HG02884 (cell line): Measurements from ENCODE around the gene ECD.
"Not testable (repeated sequence)": the region's sequence is repeated elsewhere in the genome, so short reads cannot be mapped to it uniquely, and the experiment has no call there.

Experiments
- ATAC-seq: cut with Tn5 transposase; IDR thresholded peaks from one replicate; pipeline ENCODE4 v1.9.1; 2021; ENCODE audit warnings: mild to moderate bottlenecking, moderate library complexity; ENCODE audit not compliant: unreplicated experiment

ECD gene

DNA sequence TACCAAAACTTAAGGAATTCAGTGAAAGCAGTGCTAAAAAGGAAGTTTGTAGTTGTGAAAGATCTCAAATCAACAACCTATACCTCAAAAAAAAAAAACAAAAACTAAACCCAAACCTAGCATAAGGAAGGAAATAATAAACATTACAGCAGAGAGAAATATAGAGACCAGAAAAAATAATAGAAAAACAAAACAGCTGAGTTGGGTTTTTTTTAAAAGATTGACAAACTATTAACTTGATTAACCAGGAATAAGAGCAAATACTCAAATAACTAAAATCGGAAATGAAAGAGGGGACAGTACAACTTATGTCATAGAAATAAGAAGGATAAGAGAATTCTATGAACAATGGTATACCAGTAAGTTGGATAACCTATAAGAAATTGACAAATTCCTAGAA, 6.7 kb downstream of the ECD start:
- ATAC-seq, result no peak

DNA sequence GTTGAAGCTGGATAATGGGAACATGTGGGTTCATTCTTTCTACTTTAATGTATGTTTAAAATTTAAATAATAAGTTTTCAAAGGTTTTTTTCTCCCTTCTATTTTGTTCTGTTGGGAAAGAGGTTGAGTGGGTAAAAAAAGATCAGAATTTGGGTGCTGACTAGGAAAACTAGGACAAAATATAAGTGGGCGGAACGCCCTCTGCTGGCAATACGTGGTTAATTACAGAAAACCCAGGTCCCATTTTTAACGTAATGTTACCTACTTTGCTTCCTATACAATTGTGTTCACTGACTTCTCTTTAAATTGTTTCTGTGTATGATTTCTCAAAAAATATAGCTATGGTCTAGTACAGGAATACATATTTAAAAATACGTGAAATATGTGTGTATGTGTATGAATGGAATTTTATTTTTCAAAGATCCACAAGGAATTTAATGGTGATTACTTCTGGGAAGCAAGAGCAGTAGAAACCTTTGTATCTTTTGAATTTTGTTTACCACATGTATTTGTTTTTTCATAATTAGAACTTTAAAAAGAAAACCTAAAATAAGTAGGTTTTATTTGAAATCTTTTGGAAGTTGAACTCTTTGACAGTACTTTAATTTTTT, 8.7 kb downstream of the ECD start:
- no peak for ATAC-seq

DNA sequence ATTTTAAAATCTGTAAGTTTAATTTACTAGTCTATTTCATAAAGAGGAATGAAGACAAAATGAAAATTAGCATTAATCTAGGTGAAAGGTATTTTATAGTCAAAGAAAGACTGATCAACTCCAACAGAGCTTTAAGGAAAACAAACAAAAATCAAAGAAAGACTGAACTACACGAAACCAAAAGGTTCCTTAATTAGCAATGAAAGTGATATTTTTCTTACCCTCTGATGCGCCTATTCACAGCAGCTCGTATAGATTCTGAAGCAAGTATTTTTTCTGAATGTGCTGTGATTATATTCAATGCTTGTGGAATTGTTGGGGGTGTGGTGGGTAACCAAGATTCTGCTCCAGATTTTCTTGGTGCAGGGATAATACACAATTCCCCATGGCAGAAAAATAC, 11.8 kb downstream of the ECD start:
- ATAC-seq, result no peak

DNA sequence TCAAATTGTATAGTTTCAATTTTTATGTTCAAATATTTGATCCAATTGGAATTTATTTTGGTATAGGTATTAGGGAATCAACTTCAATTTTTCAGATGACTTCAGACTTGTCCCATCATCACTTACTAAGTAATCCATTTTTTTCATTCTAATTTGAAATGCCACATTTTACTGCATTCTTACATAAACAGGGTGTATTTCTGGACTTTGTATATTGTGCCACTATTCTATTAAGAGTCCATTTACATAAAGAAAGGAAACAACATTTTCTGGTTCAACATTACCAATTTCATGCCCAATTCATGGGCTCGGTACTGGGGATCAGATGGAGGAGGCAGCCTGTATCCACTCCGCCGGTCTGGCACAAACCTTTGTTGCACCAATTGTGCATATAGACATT, 15.8 kb downstream of the ECD start:
- ATAC-seq, result no peak

DNA sequence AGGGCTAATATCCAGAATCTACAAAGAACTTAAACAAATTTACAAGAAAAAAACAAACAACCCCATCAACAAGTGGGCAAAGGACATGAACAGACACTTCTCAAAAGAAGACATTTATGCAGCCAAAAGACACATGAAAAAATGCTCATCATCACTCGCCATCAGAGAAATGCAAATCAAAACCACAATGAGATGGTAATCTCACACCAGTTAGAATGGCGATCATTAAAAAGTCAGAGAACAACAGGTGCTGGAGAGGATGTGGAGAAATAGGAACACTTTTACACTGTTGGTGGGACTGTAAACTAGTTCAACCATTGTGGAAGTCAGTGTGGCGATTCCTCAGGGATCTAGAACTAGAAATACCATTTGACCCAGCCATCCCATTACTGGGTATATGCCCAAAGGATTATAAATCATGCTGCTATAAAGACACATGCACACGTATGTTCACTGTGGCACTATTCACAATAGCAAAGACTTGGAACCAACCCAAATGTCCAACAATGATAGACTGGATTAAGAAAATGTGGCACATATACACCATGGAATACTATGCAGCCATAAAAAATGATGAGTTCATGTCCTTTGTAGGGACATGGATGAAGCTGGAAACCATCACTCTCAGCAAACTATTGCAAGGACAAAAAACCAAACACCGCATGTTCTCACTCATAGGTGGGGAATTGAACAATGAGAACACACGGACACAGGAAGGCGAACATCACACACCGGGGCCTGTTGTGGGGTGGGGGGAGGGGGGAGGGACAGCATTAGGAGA, 17.0 kb downstream of the ECD start:
- ATAC-seq, result not testable (repeated sequence)

DNA sequence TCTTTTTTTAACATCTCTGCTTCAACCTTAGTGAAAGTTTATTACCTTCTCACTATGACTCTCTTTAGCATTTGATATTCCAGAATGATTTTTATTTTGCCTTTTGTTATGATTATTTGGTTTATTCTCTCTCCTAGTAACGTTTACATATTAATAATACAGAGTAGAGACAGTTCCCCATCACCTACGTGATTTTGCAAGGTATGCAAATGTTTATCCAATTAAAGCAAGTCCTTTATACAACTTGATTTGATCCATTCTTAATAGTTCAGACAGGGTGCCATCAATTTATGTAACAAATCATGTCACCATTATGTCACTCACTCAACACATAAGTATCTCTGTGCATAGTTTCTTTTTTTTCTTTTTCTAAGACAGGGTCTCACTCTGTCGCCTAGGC, 26.2 kb downstream of the ECD start:
- ATAC-seq, result no peak

DNA sequence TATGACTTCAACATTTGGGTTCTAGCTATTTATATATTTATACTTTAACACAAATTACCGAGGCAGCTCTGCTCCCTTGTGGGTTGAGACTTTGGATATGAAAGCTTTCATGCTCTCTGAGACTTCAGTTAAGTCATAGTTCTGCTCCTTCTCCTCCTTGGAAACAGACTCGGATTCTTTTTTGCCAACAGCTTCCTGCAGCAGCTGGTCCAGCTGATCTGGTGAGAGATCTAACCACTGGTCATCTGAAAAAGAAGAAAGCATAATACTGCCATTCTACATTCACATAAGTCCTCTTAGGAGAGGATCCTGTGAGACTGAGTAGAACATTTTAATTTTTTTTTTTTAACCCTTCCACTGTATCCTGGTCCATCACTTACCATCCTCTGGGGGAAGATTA, 28.6 kb downstream of the ECD start:
- no peak for ATAC-seq

DNA sequence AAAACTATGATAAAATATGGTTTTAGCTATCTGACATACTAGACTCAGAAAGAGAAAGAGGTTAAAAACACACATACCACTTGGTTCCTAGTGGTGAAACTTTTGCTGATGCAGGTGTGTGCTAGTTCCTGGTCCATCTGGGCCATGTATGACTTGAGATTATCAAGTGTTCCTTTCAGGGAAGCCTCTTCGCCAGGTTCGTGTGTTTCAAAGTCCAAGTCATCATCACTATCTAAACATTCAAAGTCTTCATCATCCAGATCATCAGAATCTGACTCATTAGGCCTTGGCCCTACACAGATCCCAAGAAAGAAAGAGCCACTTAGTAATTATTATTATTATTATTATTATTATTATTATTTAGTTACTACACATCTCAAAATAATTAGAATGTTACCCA, 31.2 kb downstream of the ECD start:
- ATAC-seq, result no peak

DNA sequence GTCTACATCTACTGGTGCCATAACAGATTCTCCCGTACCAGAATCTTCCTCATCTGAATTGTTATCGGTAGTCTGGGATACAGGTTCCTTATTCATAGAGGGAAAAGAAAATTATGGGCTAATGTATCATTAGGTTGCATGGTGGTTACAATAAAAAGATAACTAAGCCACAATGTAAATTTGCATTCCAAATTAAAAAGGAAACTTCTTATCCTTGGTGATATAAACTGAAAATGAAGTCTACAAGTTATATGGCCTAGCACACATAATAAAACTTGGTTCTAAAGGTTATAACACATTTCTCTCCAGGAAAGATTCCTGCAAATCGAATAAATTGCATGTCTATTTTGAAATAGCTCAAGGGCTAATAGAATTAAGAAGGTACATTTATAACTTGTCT, 33.1 kb downstream of the ECD start:
- ATAC-seq, result no peak

DNA sequence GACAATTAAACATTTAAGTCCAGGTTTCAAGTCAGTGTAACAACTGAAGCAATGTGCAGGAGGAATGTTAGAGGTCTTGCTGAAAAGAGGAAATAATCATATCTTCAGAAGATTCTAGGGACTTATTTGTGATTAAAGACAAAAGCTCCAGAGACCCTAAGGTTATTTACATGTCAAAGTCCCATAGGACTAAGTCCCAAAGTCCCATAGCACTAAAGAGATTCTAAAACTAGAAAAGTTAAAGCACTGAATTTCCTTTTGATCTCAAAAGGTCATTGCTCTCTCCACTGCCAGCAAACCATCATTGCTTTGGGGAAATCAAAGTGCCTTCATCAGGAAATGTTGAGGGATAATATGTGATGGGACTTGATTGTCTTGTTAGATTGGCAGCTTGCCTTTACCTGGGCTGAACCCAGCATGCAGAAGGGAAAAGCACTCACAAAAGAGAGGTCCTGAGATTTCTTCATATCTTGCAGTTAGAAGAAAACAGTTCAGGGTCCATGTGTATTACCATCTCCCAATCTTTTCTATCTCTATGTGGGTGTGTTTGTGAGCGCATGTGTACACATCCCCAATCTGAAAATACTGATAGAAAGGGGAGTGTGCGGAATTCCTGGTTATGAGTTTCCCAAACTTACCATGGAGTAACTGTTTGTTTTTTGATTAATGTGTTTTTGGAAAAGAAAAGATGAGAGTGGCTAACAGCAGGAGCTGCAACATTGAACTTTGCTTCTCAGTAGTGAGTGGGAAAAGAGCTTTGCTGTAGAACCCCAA, 35.7 kb downstream of the ECD start:
- no peak for ATAC-seq

DNA sequence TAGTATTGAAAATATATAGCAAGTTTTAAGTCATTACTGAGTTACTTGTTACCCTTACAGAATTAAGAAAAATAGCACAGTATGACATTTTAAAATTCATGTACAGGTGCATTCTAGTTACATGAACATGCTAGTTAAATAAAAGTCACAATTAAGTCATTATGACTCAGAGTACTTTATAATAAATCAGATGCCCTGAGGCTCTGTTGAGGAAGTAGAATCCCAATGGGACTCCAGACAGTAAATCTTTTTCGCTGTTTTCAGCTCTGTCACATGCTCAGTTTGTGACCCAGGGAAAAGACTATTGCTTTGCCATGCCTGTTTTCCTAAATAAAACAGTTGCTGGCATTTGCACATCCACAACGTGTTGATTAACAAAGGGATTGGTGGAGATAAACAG, 36.5 kb downstream of the ECD start:
- ATAC-seq, result no peak

DNA sequence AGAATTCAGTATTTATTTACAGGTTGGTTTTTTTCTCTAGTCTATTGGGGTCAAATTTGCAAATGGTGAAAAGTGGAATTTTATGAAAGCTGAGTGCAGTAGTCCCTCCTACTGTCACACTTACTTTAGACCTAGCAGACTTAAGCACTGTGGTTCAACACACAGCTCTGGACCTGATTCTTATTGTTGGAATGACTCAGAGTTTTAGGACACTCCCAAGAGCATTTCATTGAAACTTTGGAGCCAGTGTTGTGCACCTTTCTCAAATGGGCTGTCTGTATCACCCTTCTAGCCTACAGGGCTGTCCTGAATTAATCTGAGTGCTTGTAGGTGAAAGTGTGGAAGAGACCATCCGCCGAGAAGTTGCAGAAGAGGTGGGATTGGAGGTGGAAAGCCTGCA, 41.5 kb downstream of the ECD start:
- no peak for ATAC-seq

DNA sequence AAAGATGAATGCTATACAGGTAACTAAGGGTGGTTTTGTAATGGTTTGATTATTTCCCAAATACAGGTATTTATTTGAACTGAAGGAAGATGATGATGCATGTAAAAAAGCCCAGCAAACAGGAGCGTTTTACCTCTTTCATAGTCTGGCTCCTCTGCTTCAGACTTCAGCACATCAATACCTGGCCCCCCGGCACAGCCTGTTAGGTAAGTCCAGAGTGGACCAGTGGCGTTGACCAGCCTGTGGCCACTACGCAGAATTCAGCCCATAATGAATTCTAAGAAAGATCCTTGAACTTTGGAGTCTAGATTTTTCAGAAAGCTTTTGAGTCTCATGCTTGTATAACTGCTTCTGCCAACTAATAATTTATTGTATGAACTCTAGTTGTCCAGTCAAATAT, 47.9 kb downstream of the ECD start:
- ATAC-seq, result no peak

DNA sequence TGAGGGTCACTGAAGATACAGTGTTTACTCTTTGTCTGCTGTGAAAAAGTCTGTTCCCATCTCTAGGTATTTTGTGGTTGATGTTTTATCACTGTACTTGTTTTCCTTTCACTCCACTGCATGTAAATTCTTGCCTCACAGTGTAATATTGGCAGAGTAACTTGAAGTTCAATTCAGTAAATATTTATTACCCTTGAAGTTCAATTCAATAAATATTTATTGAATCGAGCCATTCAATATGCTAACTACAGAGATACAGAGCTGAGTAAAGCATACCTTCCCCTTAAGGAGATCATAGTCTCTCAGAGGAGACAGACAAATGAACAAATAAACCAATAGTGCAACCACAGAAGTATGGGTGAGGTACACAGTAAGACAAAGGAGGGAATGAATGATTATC, 48.4 kb downstream of the ECD start:
- ATAC-seq, result no peak

DNA sequence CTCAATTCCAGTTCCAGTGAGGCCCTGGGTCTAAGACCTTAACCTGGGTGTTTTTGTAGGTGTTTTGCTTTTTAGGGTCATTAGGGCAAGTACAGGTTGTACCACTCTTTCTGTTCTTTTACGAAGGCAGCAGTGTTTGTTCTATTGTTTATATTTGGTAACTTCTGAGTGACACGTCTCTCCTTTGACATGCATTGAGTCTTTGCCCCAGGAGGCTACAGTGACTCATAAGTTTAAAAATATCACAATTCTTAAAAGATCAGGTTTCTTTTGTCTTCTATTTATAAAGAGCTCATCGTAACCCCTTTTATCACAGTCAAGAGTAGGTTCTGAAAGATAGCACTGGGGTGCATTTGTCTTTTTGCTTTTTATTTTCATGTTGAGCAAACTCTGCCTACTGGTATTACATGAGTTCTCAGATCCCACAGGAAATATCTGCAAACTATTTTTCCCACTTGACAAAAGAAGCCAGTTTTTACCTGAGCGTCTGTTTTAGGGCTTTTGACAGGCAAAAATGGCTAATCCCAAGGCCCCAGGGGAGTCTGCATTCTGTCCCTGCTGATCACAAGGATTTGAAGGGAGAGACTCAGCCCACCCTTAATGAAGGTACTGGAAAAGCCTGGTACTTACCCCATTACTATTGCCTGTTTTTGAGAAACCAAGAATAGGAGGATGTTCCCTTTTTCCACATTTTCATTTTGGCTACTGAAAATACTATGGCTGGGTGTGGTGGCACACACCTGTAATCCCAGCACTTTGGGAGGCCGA, 49.6 kb downstream of the ECD start:
- ATAC-seq, result peak; percentile 72

DNA sequence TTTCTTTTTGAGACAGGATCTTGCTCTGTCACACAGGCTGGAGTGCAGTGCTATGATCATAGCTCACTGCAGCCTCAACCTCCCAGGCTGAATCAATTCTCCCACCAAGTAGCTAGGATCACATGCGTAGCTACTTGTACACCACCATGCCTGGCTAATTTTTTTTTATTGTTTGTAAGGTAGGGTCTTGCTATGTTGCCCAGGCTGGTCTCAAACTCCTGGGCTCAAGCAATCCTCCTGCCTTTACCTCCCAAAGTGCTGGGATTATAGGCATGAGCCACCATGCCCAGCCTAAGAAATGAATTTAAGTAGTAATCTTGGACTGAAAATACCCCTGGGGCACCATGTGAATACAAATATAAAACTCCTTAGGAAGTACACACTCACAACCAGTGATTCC, 51.8 kb downstream of the ECD start:
- ATAC-seq, result no peak

DNA sequence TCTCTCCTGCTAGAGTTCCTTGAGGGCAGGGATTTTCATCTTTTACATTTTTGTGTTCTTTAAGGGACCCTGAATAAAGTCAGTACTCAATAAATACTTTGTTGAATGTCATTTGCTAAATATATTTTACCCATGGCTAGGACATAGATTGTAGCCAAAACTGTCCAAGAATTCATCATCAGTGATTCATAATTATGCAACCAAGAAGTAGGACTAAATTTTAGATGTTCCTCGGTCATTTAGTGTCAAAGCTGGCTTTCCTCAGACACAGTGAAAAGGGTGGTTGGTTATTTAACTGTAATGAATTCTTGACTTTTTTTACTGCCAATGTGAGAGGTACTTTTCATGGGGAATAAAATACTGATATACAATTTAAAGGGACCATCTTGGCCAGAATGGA, 54.3 kb downstream of the ECD start:
- no peak for ATAC-seq

DNA sequence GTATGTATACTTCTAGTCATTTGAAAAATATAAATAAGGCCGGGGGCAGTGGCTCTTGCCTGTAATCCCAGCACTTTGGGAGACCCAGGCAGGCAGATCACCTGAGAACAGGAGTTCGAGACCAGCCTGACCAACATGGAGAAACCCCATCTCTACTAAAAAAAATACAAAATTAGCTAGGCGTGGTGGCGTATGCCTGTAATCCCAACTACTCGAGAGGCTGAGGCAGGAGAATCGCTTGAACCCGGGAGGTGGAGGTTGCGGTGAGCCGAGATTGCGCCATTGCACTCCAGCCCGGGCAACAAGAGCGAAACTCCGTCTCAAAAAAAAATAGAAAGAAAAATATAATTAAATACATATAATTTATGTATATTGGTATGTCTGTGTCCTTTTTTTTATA, 55.8 kb downstream of the ECD start:
- ATAC-seq, result not testable (repeated sequence)

DNA sequence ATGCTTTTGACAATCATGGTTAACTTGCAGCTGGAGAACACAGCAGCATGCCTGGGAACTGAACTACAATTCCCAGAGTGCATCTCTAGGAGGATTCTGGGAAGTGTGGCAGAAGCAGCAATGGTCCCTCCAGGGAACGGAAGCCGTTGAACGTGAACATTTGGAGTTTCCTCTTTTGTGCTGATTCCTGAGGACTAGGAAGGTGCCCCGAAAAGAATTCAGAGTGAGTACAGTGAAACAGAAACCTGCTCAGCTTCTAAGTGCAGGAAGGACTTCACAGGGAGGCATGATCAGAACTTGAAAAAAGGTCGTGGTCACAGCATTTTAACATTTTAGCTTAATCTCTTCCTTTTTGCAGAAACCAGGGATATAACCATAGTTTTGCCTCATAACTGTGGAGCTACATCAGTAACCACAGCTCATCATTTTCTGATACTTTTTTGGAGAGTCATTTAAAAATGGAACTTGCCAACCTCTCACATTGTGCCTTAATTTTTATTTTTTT, 57.4 kb downstream of the ECD start, which contains the start of gene NUDT13:
Gene NUDT13 (plus strand): TSS at position 111 of the 505 bp plus-strand sequence. CDS start 3,911 bp downstream, outside the sequence.
- ATAC-seq, result no peak

DNA sequence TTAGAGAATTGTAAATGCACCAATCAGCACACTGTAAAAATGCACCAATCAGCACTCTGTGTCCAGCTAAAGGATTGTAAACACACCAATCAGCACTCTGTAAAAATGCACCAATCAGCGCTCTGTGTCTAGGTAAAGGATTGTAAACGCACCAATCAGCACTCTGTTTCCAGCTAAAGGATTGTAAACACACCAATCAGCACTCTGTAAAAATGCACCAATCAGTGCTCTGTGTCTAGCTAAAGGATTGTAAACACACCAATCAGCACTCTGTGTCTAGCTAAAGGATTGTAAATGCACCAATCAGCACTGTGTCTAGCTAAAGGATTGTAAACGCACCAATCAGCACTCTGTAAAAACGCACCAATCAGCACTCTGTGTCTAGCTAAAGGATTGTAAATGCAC, 58.6 kb downstream of the ECD start:
- not testable (repeated sequence) for ATAC-seq

DNA sequence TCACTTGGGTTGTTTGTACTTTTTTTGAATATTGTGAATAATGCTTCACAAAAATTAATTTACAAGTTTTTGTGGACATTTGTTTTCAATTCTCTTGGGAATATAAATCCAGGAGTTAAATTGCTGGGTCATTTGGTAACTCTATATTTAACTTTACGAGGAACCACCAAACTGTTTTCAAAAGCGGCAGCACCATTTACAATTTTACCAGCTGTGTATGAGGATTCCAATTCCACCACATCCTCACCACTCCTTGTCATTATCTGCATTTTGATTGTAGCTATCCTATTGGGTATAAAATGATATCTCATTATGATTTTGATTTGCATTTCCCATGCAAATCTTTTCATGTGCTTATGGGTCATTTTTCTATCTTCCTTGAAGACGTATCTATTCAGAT, 61.5 kb downstream of the ECD start:
- ATAC-seq, result no peak
